GM23248 (cell line): ENCODE measurements around the gene BMPR1B. TPM values are rescaled to one million over a fixed set of nuclear protein-coding genes. Genes with fewer than 3 reads are reported as not detected.

Source experiments
- DNase-seq: peaks from one replicate; pipeline ENCODE4 v3.0.0-alpha.2; 2015
- H2AFZ ChIP-seq: fragments of 200-600 bp; sonication (generic); 2 replicates; pipeline ENCODE4 v1.6.1; 2016; ENCODE audit warnings: antibody characterized with exemption
- H3F3A ChIP-seq: fragments of 200-600 bp; sonication (generic); 2 replicates; pipeline ENCODE4 v1.6.1; 2016; ENCODE audit warnings: mild to moderate bottlenecking, antibody characterized with exemption, mixed run types; ENCODE audit not compliant: insufficient read depth
- H3K27ac ChIP-seq: fragments of 200-600 bp; sonication (generic); 2 replicates; pipeline ENCODE4 v1.5.1; 2016; ENCODE audit warnings: mild to moderate bottlenecking
- H3K27me3 ChIP-seq: fragments of 200-600 bp; sonication (generic); replicated peaks from 2 replicates; pipeline ENCODE4 v1.6.1; 2016; ENCODE audit warnings: mild to moderate bottlenecking; ENCODE audit not compliant: insufficient read depth
- H3K36me3 ChIP-seq: fragments of 200-600 bp; sonication (generic); 2 replicates; pipeline ENCODE4 v1.6.1; 2016; ENCODE audit warnings: low read depth, mild to moderate bottlenecking
- H3K4me1 ChIP-seq: fragments of 200-600 bp; sonication (generic); 2 replicates; pipeline ENCODE4 v1.6.1; 2016; ENCODE audit warnings: mild to moderate bottlenecking; ENCODE audit not compliant: insufficient read depth
- H3K4me2 ChIP-seq: fragments of 200-600 bp; sonication (generic); one replicate; pipeline ENCODE4 v1.6.1; 2016; ENCODE audit warnings: mild to moderate bottlenecking; ENCODE audit not compliant: unreplicated experiment
- H3K4me3 ChIP-seq: fragments of 200-600 bp; sonication (generic); 2 replicates; pipeline ENCODE4 v1.5.1; 2016; ENCODE audit warnings: mild to moderate bottlenecking
- H3K79me2 ChIP-seq: fragments of 200-600 bp; sonication (generic); 2 replicates; pipeline ENCODE4 v1.6.1; 2016; ENCODE audit warnings: mild to moderate bottlenecking; ENCODE audit not compliant: insufficient read depth
- H3K9ac ChIP-seq: fragments of 200-600 bp; sonication (generic); 2 replicates; pipeline ENCODE4 v1.6.1; 2016; ENCODE audit warnings: mild to moderate bottlenecking
- H3K9me2 ChIP-seq: fragments of 200-600 bp; sonication (generic); 2 replicates; pipeline ENCODE4 v1.6.1; 2016; ENCODE audit warnings: mixed run types, mild to moderate bottlenecking, moderate library complexity; ENCODE audit not compliant: insufficient read depth
- H3K9me3 ChIP-seq: fragments of 200-600 bp; sonication (generic); one replicate; pipeline ENCODE4 v1.6.1; 2017; ENCODE audit warnings: low read depth
- H4K20me1 ChIP-seq: fragments of 200-600 bp; sonication (generic); 2 replicates; pipeline ENCODE4 v1.6.0; 2016; ENCODE audit not compliant: insufficient read depth
- EZH2 ChIP-seq: fragments of 200-600 bp; sonication (generic); IDR thresholded peaks from 2 replicates; pipeline ENCODE4 v1.6.1; 2018; ENCODE audit warnings: antibody characterized with exemption, mild to moderate bottlenecking; ENCODE audit not compliant: insufficient read depth, poor library complexity, severe bottlenecking
- EZH2phosphoT487 ChIP-seq: fragments of 200-600 bp; sonication (generic); IDR thresholded peaks from 2 replicates; pipeline ENCODE4 v1.6.1; 2018; ENCODE audit warnings: antibody characterized with exemption, moderate library complexity, mild to moderate bottlenecking, low read depth; ENCODE audit not compliant: insufficient read depth
- WGBS, 2 experiments: methylation state at CpG; one replicate each; pipeline ENCODE4 v1.1.6; 2015 to 2017; ENCODE audit warnings: low lambda C conversion rate in 2 of 2, low coverage in 1 of 2; ENCODE audit errors: missing lambda C conversion rate in 2 of 2; 5-methylcytosine and 5-hydroxymethylcytosine counted together
- in situ Hi-C: fragments of 300-500 bp; cut with MboI; formaldehyde crosslinking; loops from 2 replicates; pipeline ENCODE4 v1.15.0; 2020
- polyA plus RNA-seq: library from polyadenylated mRNA; unstranded; fragments of >200 nt; fragmentation: Nextera tagmentation; extraction: Ambion mirVana; gene quantifications from 2 replicates; pipeline ENCODE4 v1.2.1, GENCODE V29; 2016
- total RNA-seq: library from RNA; depleted of rRNA; stranded (reverse); fragments of >200 nt; shearing (Covaris generic); gene quantifications from 2 replicates; pipeline ENCODE4 v1.2.3, GENCODE V29; 2014

BMPR1B gene
- total and polyA plus RNA-seq, 2 experiments from 2014 or later = 0.60 to 0.76 TPM

DNA sequence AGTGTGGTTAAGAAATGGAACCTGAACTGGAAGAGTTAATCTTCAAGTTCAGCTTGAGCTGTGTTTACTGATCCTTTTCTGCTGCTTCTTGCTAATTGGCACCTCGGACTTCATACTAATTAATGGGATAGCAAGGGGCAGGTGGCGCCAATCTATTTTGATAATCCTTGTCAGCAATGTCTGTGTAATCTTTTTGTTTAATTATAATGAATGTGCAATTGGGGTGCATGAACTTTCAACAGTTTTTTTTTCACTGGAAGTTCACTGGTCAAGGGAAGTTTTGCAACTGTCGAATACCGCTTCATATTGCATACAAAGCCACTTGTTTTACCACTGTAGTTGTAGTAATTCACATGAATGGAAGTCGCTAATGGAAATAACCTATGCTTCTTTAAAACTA lies 261.0 kb downstream of the BMPR1B start:
- TF ChIP-seq EZH2 (no peak), EZH2phosphoT487 (no peak)
- 57% methylated on average over 5 of the region's 5 CpGs for WGBS, 2 experiments
- no peaks in the 10 kb centered on the region for H3K9me3 ChIP-seq

DNA sequence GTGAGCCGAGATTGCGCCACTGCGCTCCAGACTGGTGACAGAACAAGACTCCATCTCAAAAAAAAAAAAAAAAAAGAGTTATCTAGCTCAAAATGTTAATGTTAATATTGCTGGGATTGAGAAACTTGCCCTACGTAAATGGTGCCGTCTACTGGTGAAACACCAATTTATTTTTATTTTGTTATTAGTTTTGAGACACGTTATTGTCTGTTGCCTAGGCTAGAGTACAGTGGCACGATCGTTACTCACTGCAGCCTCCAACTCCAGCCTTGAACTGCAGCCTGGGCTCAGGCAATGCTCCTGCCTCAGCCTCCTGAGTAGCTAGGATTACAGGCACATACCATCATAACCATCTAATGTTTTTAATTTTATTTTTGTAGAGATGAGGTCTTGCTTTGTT lies 262.8 kb downstream of the BMPR1B start:
- no peak for DNase-seq
- no peak for TF ChIP-seq EZH2phosphoT487
- no peak for TF ChIP-seq EZH2
- H3K4me2 ChIP-seq = no peak overlapping the region

More for the DNA sequence above, 261.0 kb downstream of the BMPR1B start:
- Histone ChIP-seq H3K9ac (no peak overlapping the region), H3K36me3 (no peaks in the 10 kb centered on the region), H3F3A (no peaks in the 10 kb centered on the region), H3K4me2 (no peak overlapping the region), H3K27ac (no peak overlapping the region), H3K79me2 (no peaks in the 10 kb centered on the region), H4K20me1 (no peaks in the 10 kb centered on the region), H3K4me1 (no peaks in the 10 kb centered on the region), H3K9me2 (no peaks in the 10 kb centered on the region), H3K27me3 (no peaks in the 10 kb centered on the region), H3K4me3 (no peak overlapping the region), H2AFZ (no peak overlapping the region)
- no peak for DNase-seq
- in situ Hi-C loops = no loop called here

DNA sequence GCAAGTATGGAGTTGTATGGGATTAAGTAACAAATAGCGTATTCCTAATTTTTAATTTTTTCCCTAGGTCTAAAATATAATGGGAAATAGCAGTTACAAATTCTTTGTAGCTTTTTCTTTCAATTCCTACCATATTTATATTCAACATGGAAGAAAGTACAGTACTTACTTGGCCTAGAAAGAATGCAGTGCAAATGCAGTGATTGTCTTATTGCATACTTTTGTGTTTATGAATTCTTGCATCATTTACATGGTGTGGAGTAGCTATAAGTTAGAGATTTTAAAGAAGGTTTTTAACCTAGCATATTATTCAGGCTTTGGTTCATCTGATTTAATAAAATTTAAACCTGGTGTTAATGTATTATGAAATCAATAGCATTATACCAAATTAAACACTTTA lies 263.3 kb downstream of the BMPR1B start:
- 92 to 98% methylated on average over 1 of the region's 1 CpG for WGBS, 2 experiments
- Histone ChIP-seq H3K27ac (no peak overlapping the region), H3K9ac (no peak overlapping the region), H3K36me3 (no peaks in the 10 kb centered on the region), H4K20me1 (no peaks in the 10 kb centered on the region), H3K4me3 (no peak overlapping the region), H3K79me2 (no peaks in the 10 kb centered on the region), H3K27me3 (no peaks in the 10 kb centered on the region), H3K9me2 (no peaks in the 10 kb centered on the region), H2AFZ (no peak overlapping the region), H3K9me3 (no peaks in the 10 kb centered on the region), H3K4me2 (no peak overlapping the region), H3F3A (no peaks in the 10 kb centered on the region), H3K4me1 (no peaks in the 10 kb centered on the region)
- no peak for DNase-seq
- in situ Hi-C loops = no loop called here
- TF ChIP-seq EZH2 (no peak), EZH2phosphoT487 (no peak)

More for the DNA sequence above, 262.8 kb downstream of the BMPR1B start:
- Histone ChIP-seq H3K9ac (no peak overlapping the region), H3K9me3 (no peaks in the 10 kb centered on the region), H3K36me3 (no peaks in the 10 kb centered on the region), H3K4me1 (no peaks in the 10 kb centered on the region), H3K4me3 (no peak overlapping the region), H2AFZ (no peak overlapping the region), H3F3A (no peaks in the 10 kb centered on the region), H3K9me2 (no peaks in the 10 kb centered on the region), H3K27me3 (no peaks in the 10 kb centered on the region), H3K79me2 (no peaks in the 10 kb centered on the region), H4K20me1 (no peaks in the 10 kb centered on the region), H3K27ac (no peak overlapping the region)
- in situ Hi-C loops = no loop called here
- WGBS, 2 experiments = 86 to 94% methylated on average over 8 of the region's 8 CpGs

DNA sequence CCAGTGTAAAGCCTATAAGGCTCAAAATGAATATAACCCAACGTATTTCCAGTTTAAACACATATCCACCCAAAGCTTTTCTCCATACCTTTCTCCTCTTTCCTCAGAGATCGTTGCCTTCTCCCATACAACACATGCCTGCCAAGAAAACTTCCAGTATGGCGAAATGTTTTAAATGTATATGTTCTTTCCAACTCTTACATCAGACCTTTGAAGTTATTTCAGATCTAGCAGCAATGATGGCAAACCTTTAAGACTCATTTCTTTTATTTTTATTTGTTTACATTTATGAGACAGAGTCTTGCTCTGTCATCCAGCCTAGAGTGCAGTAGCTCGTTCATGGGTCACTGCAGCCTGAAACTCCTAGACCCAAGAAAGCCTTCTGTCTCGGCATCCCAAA lies 265.4 kb downstream of the BMPR1B start:
- Histone ChIP-seq H3K9me2 (no peaks in the 10 kb centered on the region), H2AFZ (no peak overlapping the region), H3K36me3 (no peaks in the 10 kb centered on the region), H3K27me3 (no peaks in the 10 kb centered on the region), H3K9ac (no peak overlapping the region), H3K4me3 (no peak overlapping the region), H3K79me2 (no peaks in the 10 kb centered on the region), H3K9me3 (no peaks in the 10 kb centered on the region), H3K27ac (no peak overlapping the region), H4K20me1 (no peaks in the 10 kb centered on the region), H3F3A (no peaks in the 10 kb centered on the region), H3K4me2 (no peak overlapping the region), H3K4me1 (no peaks in the 10 kb centered on the region)
- DNase-seq = no peak
- TF ChIP-seq EZH2 (no peak), EZH2phosphoT487 (no peak)
- in situ Hi-C loops = no loop called here
- WGBS, 2 experiments = 63 to 65% methylated on average over 5 of the region's 5 CpGs

DNA sequence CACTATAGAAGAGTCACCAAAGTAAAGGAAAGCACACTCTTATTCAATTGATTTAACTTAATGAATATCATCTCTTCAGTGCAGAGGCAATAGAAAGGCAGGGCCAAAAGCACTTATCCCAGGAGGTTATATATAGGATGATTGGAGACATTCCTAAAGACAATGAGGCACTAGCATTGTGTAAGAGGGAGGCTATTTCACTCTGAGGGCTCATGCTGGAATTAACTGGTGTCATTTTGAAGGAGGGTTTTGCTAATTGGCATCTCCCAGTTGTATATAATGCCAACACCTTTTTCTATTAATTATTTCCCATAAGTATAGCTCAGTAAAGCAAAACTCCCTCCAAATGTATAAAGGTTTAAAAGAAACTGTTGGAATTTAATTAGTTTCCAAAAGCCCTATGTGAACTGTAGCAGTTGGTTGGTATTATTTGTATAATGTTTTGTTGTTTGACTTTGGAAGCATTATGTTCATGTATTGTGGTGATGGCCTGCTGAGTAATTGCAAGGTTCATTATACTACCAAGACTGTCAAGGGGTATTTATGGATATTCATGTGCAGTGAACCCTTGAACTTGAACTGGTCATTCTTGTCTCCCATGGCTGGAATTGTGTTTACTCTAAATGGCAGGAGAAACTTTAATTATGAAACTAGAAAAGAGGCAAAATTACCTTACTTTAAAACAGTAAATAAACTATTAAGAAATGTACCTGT lies 270.3 kb downstream of the BMPR1B start:
- no peaks in the 10 kb centered on the region for H3K9me2 ChIP-seq
- no peaks in the 10 kb centered on the region for H3F3A ChIP-seq
- no peak overlapping the region for H2AFZ ChIP-seq
- H3K27ac ChIP-seq = no peak overlapping the region
- no peak for TF ChIP-seq EZH2phosphoT487
- TF ChIP-seq EZH2 = no peak
- no peaks in the 10 kb centered on the region for H3K9me3 ChIP-seq
- H3K4me3 ChIP-seq = no peak overlapping the region
- no peak overlapping the region for H3K4me2 ChIP-seq
- in situ Hi-C loops = no loop called here
- H4K20me1 ChIP-seq = no peaks in the 10 kb centered on the region
- no peaks in the 10 kb centered on the region for H3K27me3 ChIP-seq
- H3K79me2 ChIP-seq = no peaks in the 10 kb centered on the region
- no peak overlapping the region for H3K9ac ChIP-seq
- no peaks in the 10 kb centered on the region for H3K4me1 ChIP-seq
- H3K36me3 ChIP-seq = no peaks in the 10 kb centered on the region
- DNase-seq = no peak
